Fibroblast of skin of right quadriceps (primary cell): ENCODE measurements around the gene NAV3.
A peak's percentile ranks its signal among the peaks of the same experiment; 100 is the strongest.
"Not testable (repeated sequence)": the region's sequence is repeated elsewhere in the genome, so short reads cannot be mapped to it uniquely, and the experiment has no call there.

Experiments
- DNase-seq: peaks from one replicate; pipeline ENCODE4 v3.0.0-alpha.2; 2013

The NAV3 gene

DNA sequence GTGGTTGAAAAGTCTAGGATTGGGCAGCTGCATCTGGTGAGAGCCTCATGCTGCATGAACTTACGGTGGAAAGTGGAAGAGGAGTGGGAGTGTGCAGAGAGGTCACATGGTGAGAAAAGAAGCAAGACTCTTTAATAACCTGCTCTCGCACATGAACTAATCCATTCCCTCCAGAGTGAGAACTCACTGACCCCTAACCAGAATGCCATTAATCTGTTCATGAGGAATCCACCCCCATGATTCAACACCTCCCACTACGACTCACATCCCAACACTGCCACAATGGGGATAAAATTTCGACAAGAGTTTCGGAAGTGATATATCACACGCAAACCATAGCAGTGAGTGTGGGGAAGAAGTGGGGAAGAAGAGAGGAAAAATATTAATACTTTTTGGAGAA, 377.4 kb downstream of the NAV3 start:
- DNase-seq, result peak; percentile 77

DNA sequence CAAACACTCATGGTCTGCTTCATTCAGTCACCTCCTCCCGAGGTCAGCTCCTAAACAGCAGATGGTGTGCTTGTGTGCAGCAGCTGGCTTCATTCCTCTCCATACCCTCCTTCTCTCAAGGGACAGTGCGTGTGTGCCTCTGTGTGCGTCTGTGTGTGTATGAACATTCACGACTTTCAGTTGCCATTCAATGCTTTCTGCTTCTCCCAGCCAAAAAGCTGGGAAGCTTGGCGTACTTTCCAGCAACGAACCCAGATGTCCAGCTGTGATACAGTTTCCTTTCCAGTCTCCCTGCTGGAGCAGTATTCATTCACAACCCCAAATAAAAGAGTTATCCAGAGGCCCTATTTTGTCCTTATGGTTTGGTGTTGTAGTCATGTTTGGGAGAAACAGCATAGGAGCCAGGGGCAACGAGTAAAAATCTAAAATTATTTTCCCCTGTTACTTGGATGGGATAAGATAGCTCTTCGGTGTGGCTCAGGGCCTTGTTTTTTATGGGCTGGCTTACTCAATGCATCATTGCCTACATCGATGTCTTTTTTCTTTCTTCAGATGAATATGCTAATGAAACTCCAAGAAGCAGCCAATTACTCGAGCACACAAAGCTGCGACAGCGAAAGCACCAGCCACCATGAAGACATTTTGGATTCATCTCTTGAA, 379.3 kb downstream of the NAV3 start:
- DNase-seq, result peak; percentile 42

DNA sequence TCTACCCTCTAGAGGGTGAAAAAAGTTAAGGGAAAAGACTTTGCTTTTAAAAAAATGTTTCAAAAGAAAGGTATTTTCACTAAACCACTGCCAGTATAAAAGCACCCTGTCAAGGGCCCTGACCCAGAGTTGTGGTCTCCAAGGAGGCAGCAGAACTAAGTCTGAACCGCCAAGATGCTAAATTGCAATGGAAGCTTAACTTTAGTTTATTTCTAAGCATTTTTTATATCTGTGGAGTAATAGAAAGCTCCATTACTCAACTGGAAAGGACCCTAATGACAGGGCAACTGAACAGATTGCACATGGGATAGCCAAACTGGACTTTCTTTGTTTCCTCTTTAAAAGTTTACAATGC, 379.8 kb downstream of the NAV3 start:
- DNase-seq, result no peak

DNA sequence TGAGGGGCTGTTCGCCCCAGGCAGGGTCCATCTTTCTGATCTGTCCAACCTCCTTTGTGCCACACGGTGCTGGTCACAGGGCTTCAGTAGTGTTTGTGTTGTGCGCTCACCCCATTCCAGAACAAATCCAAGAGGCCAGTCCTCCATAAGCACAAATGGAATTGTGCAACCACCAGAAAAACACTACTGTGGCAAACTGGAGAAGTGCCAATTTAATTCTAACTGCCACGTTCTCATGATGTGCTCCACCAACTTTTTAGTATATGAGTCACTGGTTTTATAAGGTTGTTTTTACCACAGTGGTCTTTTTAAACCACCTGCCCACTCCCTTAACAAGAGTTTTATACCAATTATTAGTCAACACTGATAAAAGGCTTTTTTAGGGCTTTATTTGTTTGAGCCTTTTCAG, 380.2 kb downstream of the NAV3 start:
- peak; percentile 78 for DNase-seq

DNA sequence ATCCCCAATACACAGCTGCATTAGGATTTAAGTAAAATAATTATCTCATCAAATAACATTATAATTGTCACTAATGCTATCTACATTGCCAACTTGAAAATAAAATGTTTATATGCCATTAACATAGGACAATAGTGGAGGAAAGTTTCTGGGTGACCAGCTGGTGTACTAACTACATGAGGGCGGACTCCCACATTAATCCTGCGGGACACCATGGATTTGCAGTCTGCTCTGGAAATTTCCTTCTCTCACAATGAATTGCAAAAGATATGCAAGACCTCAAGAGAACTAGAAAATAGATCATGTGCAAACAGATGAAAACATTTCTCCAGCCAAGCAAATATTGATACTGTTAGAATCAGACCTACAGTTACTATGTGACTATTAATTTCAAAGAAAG, 390.1 kb downstream of the NAV3 start:
- no peak for DNase-seq

DNA sequence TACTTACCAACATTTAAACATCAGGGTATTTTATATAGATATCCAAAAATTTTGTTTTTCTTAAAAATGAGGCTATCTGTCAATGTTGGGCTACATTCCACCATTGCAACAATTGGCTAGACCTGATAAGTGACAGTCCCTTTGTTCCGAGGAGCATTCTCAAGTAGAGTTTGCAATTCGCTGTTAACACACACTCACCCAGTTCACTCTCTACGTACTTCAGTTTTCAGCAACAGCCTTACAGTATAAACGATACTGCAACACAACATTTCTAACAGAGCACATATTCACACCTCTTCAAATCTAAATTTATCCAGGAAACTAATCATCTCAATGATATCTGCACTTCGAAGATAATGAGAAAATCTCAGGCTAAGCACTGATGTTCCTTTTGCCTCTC, 393.5 kb downstream of the NAV3 start:
- DNase-seq, result no peak

DNA sequence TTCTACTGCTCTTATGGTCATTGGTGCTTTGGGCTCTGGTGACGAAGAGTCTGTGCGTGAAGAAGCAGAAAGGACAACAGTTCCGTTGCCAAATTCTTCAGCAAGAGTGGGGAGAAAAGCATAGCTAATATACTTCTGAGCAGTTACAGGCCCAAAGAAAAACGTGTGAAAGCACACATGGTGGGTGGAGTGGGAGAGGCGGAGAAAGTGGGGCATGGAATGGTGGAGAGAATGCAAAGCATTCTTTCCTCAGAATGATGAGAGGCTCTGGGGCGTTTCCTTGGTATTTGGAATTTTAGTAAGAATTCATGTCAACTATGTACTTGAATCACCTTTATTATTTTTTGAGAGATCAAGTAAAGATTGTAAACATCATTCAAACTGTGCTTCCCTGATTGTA, 396.1 kb downstream of the NAV3 start:
- DNase-seq, result peak; percentile 9

DNA sequence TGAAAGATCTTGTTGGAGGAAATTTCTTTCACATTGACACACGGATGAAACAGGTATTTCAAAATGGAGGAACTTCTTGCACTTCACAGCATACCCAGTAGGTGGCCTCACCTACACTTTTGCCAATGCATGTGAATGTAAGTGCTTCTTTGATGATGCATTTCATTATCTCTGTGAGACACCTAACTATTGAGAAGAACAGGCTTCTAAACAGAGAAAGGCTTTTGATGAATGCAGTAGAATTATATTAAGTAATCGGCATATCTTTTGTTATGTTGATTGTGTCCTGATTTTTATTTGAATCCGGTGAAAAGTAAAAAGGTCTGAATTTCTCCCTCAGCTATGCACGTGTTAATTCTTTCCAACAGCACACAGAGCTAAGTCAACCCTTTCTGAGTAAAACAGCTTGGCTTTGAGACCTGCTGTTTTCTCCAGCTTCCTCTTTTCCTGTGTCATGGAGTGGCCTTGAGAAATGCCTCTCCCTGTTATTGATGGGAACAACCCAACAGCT, 399.0 kb downstream of the NAV3 start:
- peak; percentile 42 for DNase-seq

DNA sequence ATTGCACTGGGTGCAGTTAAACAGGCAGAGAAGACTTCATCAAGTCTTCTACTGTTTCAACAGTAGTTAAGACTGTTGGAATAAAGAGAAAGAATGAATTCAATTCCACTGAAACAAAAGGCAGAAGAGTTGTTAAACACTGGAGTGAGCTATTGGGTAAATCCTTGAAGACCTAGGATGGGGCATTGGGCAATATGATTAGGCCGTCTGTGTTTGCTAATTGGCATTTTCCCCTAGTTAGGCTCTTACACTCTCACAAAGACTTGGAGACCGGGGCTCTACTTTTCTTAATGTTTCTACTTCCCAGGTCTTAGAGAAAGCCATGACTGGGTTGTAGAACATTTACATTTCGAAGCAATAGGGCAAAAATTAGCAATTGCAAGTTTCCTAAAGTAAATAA, 402.1 kb downstream of the NAV3 start:
- DNase-seq, result no peak

DNA sequence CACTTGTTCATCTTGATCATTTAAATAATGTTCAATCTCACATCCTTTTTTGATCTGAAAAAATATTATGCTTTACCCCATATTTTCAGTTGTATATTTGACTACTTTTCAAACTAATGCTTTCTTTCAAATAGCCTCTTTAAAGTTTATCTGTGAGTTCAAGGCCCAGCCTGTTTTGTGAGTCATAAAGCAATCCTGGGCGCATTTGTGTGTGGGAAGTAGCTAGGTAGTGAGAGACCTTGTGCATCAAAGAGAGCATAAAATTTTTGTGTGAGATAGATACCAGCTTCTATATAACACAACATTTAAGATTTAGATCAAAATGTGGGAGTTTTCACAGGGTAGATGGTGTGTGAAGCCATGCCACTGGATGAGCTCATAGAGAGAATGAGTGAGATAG, 405.6 kb downstream of the NAV3 start:
- DNase-seq, result no peak

DNA sequence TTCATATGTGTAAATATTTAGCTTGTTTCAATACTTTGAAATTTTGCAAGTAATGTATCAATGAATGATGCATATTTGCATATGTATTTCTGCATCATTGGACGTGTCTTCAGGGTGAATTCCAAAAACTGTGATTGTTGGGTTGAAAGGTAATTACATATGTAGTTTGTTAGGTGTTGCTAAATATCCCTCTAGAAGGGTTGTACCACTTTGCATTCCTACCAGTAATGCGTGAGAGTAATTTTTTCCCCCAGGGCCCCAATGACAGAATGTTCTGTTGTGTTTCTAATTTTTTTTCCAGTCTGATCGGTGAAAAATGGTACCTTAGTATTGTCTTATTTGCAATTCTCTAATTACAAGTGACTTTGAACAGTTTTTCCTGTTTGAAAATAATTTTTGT, 408.9 kb downstream of the NAV3 start:
- DNase-seq, result peak; percentile 8

DNA sequence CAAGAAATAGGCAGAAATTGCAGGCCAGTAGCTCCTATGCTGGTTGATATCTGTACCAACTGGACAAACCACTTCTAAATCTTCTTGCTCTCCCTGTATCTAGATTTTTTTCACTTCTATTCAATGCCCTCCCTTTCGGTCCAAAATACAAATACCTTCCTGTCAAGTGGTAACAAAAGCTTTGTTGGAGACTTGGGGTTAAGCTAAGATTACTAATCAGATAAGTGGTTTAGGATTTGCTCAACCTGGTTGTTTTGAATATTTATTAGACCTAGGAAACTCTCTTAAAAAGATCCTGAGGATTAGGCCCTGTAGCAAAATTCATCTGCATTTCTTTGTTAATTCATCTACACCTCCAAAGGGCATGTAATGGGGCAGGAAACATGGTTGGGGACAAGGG, 410.1 kb downstream of the NAV3 start:
- no peak for DNase-seq

DNA sequence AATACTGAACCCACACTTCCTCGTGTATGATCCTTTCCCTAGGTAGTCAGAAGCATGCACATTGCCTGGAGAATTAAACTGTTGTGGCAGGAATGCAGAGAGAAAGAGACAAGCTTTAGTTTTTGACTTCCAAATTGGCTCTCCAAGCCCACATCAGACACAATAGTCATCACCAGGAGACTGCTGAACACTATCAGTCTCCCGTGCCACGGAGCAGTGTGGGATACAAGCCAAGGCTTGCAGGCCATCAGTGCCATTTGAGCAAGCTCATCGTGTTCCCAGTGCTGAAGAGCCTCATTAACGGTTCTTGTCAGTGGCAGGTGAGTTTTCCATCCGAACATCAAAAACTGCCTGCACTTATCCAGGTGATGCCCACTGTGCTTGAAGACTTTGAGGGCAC, 410.8 kb downstream of the NAV3 start:
- DNase-seq, result no peak

DNA sequence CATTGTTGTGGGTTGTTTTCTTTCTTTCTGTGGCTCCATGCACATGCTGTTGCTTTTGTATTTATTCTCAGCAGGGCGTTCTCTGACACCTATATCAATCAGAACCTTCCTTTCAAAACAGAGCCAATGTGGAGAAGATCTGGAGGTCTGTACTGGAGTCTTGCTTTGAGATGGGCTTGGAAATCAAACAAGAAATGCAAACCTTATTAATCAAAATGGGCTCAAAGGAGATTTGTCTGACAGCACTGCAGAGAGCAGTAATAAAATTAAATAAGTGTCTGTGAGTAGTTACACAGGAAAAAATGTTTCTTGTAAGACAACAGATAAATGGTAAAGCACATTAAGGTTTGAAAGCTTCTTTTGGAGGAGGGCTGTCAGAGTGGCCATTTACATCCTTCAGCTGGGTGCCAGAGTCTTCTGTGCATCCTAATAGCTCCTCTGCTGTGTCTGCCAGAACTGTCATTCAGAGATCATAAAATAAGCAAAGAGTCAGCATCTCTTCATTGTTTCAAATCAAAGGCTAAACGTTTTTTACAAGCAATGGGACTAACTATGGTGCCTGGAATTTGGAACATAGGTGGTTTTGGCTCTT, 414.3 kb downstream of the NAV3 start:
- no peak for DNase-seq

DNA sequence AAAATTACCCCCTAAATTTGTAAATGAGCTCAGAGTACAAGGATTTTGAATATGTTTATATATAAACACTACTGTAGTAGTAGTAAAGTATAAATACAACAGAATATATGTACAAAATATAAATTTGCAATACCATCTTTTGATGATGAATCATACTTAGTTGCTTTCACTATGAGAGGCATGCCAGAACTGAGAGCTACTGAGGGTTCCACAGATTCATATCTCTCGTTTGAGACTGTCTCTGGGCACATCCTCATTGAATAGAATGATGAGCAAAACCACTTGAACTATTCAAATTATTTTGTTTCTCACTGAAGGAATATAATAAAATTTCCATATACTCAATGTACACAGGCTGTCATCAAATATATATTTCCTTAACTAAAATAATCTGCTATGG, 417.6 kb downstream of the NAV3 start:
- DNase-seq, result peak; percentile 13

DNA sequence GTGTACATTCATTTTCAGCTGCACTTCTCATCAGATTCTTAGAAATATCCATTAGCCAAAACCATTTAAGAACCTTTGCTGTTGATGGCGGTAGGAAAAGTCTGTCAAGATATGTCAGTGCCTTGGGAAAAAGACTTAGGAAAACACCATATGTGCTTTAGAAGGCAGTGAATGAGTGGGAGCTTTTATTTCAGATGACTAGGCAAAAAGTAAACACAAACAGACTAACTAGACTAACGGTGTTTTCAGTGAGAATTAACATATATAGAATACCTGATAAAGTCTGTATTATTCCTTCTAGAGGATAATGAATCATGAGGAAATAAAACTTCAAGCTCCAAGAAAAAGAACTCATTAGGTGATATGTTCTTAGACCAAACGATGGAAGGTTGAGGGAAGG, 418.9 kb downstream of the NAV3 start:
- DNase-seq, result no peak

DNA sequence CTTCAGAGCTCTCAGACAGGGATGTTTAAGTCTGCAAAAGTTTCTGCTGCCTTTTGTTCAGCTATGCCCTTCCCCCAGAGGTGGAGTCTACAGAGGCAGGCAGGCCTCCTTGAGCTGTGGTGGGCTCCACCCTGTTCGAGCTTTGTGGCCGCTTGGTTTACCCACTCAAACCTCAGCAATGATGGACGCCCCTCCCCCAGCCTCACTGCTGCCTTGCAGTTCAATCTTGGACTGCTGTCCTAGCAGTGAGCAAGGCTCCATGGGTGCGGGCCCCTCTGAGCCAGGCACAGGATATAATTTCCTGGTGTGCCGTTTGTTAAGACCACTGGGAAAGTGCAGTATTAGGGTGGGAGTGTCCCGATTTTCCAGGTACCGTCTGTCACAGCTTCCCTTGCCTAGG, 427.0 kb downstream of the NAV3 start:
- not testable (repeated sequence) for DNase-seq

DNA sequence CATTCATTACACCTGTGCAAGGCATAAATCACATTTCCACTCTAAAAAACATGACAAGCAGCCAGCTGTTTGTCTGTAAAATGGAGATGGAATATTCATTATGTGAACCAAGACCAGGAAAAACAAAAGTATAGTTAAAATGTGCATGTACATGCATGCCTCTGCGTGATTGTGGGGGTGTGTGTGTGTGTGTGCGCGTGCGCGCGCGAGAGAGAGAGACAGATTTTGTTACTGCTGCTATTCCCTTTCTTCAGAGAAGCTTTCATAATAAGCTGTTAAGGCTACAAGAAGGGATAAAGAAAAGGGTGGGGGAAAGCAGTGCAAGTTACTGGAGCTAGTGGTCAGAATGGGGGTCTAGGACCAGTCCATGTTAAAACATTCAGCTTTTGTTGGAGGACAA, 430.3 kb downstream of the NAV3 start:
- DNase-seq, result no peak

DNA sequence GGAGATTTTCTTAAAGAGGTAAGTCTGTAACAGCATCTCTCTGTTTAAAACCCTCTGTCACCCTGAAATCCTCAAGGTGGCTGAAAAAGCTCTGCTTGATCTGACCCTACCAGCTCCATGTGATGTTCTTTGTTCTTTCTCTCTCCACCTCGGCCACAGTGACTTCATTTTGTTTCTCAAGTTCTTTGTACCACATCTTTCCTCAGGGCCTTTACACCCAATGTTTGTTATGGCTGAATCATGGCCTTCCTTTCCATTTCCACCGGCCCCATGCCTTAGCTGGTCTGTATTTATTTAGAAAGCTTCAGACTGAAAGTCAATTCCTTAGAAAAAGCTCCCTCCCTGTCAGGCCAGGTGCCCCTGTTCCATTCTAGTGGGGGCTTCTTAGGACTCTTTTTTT, 431.2 kb downstream of the NAV3 start:
- no peak for DNase-seq
